HG02623 (cell line): ENCODE data around the gene RALGPS2.

Experiments
- ATAC-seq: cut with Tn5 transposase; IDR thresholded peaks from one replicate; pipeline ENCODE4 v1.9.1; 2021; ENCODE audit warnings: moderate library complexity; ENCODE audit not compliant: unreplicated experiment

Gene RALGPS2

DNA sequence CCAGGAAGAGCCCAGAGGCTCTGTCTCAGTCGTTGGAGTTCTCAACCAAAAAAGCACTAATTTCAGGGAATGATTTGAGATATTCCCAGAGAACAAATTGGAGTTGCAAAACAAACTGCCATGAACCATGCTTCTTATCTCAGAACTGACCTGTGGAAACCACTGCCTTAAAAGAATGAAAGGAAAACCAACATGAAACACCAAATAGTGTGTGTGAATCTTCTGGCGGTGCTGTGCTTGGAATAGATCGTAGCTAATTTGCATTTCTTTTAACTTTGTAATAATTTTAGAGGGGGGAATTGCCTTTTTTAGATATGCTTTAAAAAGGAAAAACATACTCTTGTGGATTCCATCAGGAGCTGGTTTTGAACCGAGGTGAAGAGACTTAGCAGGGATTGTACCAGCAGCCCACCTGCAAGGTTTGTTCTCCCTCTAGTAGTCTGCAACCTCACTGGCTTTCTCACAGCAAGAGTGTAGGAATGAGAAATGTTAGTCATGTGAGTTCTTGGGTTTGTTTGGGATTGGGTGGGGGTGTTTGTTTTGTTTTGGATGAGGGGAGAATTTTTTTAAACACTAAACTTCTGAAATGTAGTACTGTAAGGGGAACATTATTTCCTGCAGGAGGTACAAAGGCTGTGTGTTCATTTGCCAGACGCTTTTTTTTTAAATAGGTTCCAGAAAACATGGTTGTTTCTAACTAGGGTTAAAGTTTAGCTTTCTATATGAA lies 191.6 kb downstream of the RALGPS2 start:
- ATAC-seq, result no peak

DNA sequence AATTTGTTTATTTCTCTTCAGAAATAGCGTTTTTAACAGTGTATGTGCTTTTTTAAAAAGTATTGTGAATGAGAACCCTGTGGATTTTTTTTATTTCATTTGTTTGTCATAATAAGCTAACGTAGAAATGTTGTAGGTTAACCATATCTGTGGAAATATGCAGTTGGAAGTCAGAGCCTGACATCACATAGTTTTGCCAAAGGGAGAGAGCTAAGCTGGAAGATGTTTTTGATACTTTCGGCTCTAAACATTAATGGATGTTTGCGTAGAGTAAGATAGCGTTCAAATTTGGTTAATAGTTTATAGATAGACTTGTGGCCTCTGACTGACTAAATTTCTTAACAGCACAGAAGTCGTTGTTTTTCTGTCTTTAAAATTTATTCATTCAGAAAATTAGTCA lies 193.3 kb downstream of the RALGPS2 start:
- ATAC-seq, result no peak

DNA sequence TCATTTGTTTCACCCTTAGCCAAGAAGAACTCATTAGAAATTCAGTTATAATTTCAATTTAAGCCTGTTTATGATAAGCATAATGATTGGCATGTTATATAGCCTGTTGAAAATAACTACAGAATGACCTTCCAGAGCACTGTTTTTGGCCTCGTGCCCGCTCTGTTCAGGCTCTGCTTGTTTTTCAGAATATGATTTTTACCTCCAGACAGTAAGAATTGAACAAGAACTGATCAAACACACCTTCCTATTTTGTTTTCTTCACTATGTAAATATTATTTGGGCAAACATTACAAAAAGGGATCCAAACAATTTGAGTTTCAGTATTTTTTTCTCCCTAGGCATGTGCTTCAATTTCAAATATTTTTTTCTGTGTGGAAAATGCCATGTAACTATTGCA lies 193.9 kb downstream of the RALGPS2 start:
- no peak for ATAC-seq

DNA sequence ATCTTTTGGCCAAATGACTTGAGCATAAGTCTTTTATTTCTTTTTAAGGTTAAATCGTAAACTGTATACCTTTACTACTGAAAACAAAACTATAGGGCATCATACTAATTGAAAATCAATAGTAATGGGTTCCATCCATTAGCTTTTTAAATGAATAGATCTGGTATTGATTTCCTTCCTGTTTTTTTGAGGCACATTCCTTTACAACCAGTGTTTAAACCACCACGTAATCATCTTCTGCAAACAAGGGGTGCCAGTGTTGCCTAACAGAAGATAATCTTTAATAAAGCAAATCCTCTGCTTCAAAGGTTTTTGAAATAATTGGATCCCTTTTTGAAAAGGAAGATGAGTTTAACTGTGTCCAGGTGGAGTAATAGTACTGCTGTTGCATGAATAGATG lies 194.5 kb downstream of the RALGPS2 start:
- no peak for ATAC-seq

DNA sequence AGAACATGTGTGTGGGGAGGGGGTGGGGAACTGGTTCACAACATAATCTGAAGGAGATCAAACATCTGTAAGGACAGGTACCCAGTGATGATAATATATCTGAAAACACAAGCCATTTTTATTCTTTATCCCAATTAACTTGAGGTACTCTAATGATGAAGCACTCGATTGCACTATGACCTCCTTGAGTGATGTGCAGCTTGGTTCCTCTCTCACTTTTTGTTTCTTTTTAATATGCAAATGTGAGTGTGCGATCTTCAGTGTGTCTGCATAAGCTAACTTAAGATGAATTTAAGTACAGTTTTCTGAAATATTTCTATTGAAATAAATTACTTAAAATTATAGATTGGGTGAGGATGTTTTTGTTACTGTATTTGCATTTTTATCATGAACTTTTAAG lies 196.5 kb downstream of the RALGPS2 start:
- ATAC-seq, result no peak

DNA sequence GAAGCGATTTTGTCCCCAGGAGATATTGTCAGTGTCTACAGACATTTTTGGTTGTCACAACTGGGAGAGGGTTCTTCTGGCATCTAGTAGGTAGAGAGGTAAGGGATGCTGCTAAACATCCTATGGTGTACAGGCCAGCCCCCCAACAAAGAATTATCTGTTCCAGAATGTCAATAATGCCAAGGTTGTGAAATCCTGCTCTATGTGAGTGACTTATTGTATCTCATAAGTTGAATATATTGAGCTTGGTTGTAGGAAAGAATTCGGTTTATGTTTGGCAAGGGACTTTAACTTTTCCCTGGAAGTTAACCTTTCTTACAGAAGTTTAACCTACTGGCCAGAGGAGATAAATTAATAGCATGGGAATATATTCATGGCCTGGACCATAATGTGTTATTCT lies 198.5 kb downstream of the RALGPS2 start:
- no peak for ATAC-seq

DNA sequence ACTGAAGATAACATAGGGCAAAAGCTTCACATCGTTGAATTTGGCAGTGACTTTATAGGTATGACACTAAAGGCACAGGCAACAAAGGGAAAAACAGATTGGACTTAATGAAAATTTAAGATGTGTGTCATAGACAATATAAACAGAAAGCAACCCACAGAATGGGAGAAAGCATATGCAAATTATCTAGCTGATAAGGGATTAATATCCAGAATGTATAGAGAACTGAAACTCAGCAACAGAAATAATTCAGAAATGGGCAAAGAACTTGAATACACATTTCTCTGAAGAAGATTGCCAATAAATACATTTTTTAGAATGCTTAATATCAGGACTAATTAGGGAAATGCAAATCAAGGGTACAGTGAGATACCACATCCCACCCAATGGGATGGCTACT lies 201.0 kb downstream of the RALGPS2 start:
- no peak for ATAC-seq

DNA sequence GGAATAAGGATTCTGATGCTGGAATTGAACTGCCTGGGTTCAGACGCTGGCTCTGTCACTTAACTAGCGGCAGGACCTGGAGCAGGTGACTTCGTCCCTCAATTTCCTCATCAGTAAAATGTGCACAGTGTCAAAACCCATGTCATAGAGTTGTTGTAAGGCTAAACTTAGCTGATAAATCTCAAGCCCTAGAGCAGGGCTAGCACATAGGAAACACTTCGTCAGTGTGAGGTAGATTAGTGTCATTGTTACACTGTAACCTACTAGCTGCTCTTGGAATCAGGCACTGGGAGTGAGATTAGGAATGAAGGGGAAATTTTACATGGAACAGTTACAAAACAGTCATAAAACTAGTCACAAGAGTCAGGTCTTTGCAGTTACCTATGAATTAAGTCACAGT lies 202.0 kb downstream of the RALGPS2 start:
- ATAC-seq, result no peak

DNA sequence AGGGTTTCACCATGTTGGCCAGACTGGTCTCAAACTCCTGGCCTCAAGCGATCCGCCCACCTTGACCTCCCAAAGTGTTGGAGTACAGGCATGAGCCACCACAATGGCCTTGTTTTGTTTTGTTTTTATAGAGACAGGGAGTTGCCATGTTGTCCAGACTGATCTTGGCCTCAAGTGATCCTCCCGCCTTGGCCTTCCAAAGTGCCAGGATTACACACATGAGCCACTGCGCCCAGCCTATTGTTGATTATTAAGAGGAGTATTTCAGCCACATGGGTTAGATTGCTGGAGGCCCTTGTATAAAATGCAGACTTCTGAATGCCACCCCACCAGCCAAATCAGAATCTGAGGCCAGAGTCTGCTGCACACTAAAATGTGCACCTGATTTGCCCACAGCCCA lies 203.0 kb downstream of the RALGPS2 start:
- no peak for ATAC-seq

DNA sequence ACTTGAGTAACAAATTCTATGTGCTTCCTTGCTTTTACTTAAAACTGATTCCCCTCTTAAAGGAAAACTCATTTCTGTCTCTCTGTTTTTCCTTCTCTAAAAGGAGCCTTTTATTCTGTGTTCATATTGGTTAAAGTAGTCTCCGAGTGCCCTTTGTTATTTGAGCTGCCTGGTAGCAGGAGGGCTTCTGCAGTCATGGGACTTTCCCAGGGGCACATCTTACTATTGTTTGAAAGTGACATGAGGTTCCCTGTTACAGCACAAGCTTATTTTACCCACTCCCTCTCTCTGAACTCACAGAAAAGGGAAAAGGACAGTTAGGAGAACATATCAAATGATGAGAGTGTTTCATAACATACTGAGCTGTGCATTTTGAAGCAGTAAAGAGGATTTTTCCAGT lies 203.9 kb downstream of the RALGPS2 start:
- no peak for ATAC-seq

DNA sequence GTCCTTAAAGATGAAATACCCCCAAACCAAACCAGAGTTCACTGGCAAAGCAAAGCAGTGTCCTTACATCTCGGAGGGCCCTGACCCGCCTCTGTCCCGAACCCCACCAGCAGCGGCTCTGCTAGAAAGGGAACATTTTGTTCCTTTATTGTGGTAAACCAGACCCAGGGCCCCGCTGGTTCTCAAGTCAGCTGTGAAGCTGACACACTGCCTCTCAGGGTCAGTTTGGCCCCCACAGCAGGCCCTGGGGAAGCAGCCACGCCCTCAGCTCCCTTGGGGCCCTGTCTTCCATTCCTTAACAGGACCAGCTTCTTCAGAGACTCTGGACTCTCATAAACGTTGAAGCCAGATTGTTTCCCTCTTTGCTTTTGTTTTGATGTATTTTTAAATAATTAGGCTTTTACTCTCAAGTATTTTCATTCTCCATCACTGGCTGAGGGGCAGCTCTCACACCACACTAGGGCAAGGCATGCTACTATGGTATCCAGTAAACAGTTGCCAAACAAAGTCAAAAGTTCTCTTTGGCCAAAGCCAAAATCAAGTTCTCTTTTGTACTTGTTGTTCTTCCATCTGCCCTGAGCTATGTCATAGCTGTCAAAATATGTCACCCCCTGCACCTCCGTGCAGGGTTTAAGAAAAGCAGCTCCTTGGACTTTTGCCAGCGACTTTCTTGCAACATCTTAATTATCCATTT lies 207.0 kb downstream of the RALGPS2 start:
- no peak for ATAC-seq

DNA sequence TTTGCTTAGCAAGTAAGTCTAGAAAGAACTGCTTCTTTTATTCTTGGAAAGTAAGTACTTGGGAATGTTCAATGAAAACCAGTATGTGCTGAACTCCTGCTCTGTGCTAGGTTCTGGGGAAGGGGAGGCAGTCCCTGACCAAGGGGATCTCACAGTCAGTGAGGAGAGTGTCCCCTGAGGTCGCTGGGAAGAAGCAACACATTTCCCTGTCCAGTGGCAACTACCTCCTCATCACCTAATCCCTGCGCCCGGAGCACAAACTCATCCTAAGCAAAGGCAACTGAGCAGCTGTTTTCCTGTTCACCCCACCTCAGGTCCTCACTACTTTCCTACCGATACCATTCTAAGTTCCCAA lies 207.5 kb downstream of the RALGPS2 start:
- ATAC-seq, result no peak

DNA sequence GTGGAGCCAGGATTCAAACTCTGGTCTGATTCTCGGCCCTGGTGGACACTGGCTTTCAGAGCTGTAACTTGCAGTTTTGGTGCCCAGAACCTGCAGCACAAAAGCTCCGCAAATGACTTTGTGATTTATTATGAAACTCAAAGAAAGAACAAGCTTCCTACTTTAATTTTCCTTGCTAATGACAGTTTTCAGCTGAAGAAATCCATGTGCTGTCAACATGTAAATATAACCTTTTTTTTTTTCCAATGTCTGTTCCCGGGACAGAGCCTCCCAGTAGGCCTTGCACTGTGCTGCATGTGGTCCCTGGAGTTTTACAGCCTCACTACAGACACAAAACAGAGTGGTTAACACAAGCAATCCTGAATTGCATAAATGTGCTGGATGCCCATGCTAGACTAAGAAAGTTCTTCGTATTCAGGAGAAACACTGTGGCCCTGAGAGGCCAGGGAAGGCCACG lies 208.1 kb downstream of the RALGPS2 start:
- no peak for ATAC-seq

DNA sequence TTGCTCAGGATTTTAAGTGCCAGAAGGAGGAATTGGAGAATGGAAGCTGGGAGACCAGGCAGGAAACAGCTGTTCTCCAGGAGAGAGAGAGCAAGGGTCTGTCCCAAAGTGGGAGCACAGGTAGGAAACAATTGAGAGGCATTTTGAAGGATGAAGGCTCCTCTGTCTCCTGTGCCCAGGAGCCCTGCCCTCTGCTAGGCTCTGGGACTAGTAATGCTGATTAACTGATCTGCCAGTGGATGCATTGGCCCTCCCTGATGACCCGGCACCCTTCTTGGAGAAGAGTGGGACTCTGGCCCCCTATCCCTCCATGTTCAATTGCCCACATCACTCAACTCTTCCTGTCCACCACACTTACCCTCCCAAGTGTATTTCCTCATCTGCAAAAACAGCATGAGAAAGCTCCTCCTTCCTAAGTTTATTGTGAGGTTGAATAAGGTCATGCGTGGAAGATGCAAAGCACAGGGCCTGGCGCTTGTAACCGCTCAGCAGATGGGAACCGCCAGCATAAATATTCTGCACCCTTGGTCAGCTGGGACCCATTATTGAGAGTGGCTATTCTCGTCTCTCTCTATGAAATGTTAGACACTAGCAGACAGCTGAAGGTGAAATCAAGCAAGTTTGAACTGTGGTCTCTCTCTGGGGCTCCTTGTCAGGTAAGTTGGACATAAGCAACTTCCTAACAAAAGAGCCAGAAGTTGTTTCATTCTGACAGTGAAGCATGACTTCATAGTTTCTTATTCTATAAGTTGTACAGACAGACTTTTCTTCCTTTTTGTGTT lies 208.9 kb downstream of the RALGPS2 start:
- ATAC-seq, result no peak

DNA sequence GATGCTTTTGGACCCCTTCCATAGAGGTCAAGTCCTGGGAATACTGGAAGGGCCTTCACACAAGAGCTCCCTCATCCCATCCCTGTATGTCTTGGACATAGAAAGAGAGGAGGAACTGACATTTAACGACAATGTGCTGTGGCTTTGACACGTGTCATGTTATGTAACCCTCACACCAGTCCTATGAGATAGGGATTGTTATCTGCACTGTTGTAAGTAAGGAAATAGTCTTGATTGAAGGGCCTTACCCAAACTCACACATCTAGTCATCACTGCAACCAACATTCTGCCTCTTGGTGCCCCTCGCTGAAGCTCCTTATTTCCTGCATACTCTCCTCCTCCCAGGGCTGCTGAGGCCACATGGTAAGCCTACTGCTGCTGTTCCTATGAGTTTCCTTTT lies 209.5 kb downstream of the RALGPS2 start:
- no peak for ATAC-seq

DNA sequence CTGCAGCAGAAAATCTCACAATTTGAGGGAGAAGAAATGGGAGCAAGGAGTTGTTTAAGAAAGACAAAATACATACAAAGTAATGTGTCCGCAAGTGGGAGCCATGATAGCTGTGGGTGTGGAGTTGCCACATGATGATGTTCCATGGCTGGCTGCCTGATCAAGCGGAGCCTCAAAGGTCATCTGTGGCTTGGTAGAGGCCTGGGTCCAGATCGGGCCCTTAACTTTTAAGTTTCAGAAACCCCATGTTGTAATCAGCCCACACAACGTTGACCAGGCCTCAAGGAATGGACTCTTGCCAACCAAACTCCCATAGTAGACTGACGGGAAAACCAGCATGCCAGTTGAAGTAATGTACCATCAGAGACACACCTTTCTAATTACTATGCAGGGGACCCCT lies 210.6 kb downstream of the RALGPS2 start:
- ATAC-seq, result no peak

DNA sequence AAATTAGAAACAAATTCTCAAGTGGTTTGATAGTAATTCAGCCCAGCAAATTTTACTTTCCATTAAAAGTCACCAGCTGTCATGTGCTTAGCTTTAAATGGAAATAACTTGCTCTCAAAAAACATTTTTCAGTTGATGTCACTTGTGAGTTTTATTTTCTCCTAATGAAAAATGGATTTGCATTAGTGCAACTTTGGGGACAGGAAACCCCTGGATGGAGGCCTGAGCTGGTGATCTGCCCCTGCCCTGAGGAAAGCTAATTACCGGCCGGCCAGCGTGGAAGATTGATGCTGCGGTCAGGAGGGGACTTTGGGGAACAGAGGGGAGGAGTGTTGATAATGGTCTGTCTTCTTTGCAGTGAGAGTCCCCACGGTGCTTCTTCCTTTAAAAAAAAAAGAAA lies 212.7 kb downstream of the RALGPS2 start:
- ATAC-seq, result no peak

DNA sequence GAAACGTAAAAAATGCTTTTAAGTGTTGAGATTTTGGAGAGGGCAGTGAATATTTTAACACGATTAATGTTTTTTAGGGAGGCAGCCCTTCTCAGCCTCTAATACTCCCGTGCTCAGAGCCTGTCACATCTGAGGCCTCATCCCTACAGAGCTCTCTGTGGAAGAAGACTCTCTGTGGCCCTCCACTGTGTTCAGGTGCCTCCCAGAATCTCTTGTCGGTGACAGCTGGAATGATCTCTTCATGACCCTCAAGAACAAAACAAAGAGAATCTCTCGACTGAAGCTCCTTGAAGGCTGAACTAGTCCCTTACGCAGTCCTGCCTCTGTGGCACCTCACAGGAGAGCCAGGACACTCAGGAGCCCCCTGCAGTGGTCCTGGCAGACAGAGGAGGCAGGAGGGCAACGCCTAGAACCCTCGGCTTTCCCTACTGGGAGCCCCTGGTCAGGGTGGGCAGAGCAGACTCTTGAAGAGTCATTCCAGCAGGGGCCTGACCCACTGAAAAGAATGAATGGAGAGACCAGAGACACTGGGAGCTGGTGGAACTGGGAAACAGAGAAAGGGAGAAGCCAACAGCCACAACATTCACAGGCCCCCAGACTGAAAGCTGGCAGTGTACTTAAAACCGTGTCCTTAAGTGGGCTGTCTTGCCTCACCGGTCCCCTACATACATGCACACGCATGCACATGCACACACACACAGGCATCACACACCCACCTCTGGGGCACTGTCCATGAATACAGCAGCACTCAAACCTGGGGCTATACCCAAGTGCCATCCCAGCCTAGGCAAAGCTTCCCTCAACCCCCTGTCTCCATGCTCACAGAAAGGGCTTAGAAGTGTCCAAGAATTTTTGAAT lies 213.3 kb downstream of the RALGPS2 start:
- ATAC-seq, result no peak

DNA sequence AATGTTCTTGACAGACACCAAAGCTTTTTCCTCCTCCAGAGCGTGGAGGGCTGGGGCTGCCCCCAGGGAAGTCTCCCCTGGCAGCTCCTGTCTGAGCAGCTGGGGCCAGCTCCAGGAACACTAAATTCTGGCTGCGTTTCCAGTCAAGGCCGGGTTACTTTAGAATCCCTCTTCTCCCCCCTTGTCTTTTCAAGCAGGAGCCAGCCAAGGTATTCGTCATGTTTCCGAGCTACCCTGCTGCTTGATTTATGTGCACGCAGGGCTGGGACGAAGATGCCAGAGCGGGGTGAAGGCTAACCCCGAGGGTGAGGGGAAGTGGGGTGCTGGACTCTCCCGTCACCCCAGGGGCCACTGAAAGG lies 213.9 kb downstream of the RALGPS2 start:
- ATAC-seq, result no peak

DNA sequence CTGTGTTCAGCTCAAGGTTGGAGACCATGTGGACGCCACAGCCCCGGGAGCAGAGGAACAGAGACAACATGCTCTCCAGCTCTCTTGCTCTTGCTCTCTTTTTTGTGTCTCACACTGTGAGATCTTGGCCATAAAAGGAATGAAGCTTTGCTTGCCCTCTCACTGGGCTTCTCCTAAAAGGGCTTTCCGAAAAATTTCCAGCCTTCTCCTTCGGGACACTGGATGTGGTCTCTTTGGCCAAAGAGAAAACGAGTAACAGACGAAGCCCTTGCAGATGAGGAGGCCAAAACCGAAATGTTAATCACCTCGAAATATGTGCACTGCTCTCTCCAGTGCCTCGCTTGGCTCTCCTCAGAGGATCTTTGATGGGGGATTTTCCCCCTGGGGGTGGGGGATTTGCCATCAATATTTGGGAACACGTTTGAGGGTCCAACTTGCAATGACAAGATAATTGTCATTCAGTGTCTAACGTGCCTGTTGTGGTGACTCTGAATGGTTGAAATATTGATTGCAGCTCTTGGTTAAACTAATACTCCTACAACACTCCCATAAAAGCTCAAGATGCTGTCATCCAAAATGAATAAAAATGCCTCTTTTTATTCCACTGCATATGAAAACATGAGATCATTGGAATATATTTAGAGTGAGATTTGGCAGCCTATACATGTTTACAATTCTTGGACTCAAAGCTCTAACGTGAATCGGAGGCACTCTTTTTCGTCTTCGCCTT lies 214.5 kb downstream of the RALGPS2 start:
- no peak for ATAC-seq
